ENCODE measurements around the gene DHRSX.

Gene DHRSX

GRCh38 chrX:2374086-2374485, 126.7 kb downstream of the DHRSX start:
- no peak for TF ChIP-seq EZH2phosphoT487 (conservative IDR thresholded peaks at IDR 0.05; ENCODE audit: low read length)
- TF ChIP-seq CTCF (IDR thresholded peaks at IDR 0.05; ENCODE audit: insufficient read depth, low read length, poor library complexity, severe bottlenecking) = no peak

GRCh38 chrX:2373615-2374014, 127.2 kb downstream of the DHRSX start:
- Histone ChIP-seq H3K4me2 (ENCODE audit: low read depth, low read length, poor library complexity, severe bottlenecking) (no peak overlapping the region), H3K9me3 (ENCODE audit: insufficient read depth, low read length) (no peaks in the 10 kb centered on the region), H3K79me2 (ENCODE audit: insufficient read depth, low read length) (no peaks in the 10 kb centered on the region), H3K9me2 (replicated peaks; ENCODE audit: insufficient read depth, low read length) (no peaks in the 10 kb centered on the region), H3K9ac (ENCODE audit: low read length) (no peak overlapping the region), H3F3A (ENCODE audit: insufficient read depth) (no peaks in the 10 kb centered on the region), H3K4me3 (ENCODE audit: insufficient read depth, low read length, poor library complexity, severe bottlenecking) (no peak overlapping the region), H2AFZ (ENCODE audit: low read depth, low read length, severe bottlenecking) (no peak overlapping the region), H3K27me3 (ENCODE audit: low read length) (no peaks in the 10 kb centered on the region), H4K20me1 (ENCODE audit: low read depth, low read length) (no peaks in the 10 kb centered on the region), H3K27ac (ENCODE audit: low read depth, low read length) (no peak overlapping the region), H3K36me3 (ENCODE audit: low read length) (no peaks in the 10 kb centered on the region)
- TF ChIP-seq CTCF (IDR thresholded peaks at IDR 0.05; ENCODE audit: insufficient read depth, low read length, poor library complexity, severe bottlenecking) = no peak
- no peak for TF ChIP-seq EZH2phosphoT487 (conservative IDR thresholded peaks at IDR 0.05; ENCODE audit: low read length)

More at GRCh38 chrX:2374086-2374485, 126.7 kb downstream of the DHRSX start:
- Histone ChIP-seq H3K9ac (ENCODE audit: low read length) (no peak overlapping the region), H3K27ac (ENCODE audit: low read depth, low read length) (no peak overlapping the region), H4K20me1 (ENCODE audit: low read depth, low read length) (no peaks in the 10 kb centered on the region), H3K27me3 (ENCODE audit: low read length) (no peaks in the 10 kb centered on the region), H3F3A (ENCODE audit: insufficient read depth) (no peaks in the 10 kb centered on the region), H3K4me3 (ENCODE audit: insufficient read depth, low read length, poor library complexity, severe bottlenecking) (no peak overlapping the region), H3K79me2 (ENCODE audit: insufficient read depth, low read length) (no peaks in the 10 kb centered on the region), H2AFZ (ENCODE audit: low read depth, low read length, severe bottlenecking) (no peak overlapping the region), H3K9me3 (ENCODE audit: insufficient read depth, low read length) (no peaks in the 10 kb centered on the region), H3K4me2 (ENCODE audit: low read depth, low read length, poor library complexity, severe bottlenecking) (no peak overlapping the region), H3K9me2 (replicated peaks; ENCODE audit: insufficient read depth, low read length) (no peaks in the 10 kb centered on the region), H3K36me3 (ENCODE audit: low read length) (no peaks in the 10 kb centered on the region)

- no peaks in the 10 kb centered on the region for H3K79me2 ChIP-seq (ENCODE audit: insufficient read depth, low read length)
- no peak overlapping the region for H3K9ac ChIP-seq (ENCODE audit: low read length)
- H3K27ac ChIP-seq (ENCODE audit: low read depth, low read length) = no peak overlapping the region
- no peaks in the 10 kb centered on the region for H4K20me1 ChIP-seq (ENCODE audit: low read depth, low read length)
- no peak overlapping the region for H3K4me3 ChIP-seq (ENCODE audit: insufficient read depth, low read length, poor library complexity, severe bottlenecking)
- H3K27me3 ChIP-seq (ENCODE audit: low read length) = no peaks in the 10 kb centered on the region
- H3K4me2 ChIP-seq (ENCODE audit: low read depth, low read length, poor library complexity, severe bottlenecking) = no peak overlapping the region
- H3K36me3 ChIP-seq (ENCODE audit: low read length) = no peaks in the 10 kb centered on the region
- TF ChIP-seq EZH2phosphoT487 (conservative IDR thresholded peaks at IDR 0.05; ENCODE audit: low read length) (no peak), CTCF (IDR thresholded peaks at IDR 0.05; ENCODE audit: insufficient read depth, low read length, poor library complexity, severe bottlenecking) (no peak)
- H3F3A ChIP-seq (ENCODE audit: insufficient read depth) = no peaks in the 10 kb centered on the region
- H2AFZ ChIP-seq (ENCODE audit: low read depth, low read length, severe bottlenecking) = no peak overlapping the region
- no peaks in the 10 kb centered on the region for H3K9me2 ChIP-seq (replicated peaks; ENCODE audit: insufficient read depth, low read length)
- no peaks in the 10 kb centered on the region for H3K9me3 ChIP-seq (ENCODE audit: insufficient read depth, low read length)
Measured at GRCh38 chrX:2371026-2371711, 129.6 kb downstream of the DHRSX start.

All from SU-DHL-6 (cell line).